Skin of body (tissue), 3 donors: Measurements from ENCODE around the gene EIF4ENIF1. TPM values are rescaled to one million over a fixed set of nuclear protein-coding genes. Genes with fewer than 3 reads are reported as not detected.
"Not testable (repeated sequence)": the region's sequence is repeated elsewhere in the genome, so short reads cannot be mapped to it uniquely, and the experiment has no call there.

Source experiments
- DNase-seq: peaks from one replicate; lab custom pipeline; 2025; lab: John Stamatoyannopoulos, UW
- small RNA-seq: library from RNA; depleted of rRNA; stranded (forward); fragments of <200 nt; gene quantifications from one replicate; pipeline ENCODE3, GENCODE V24; 2014; ENCODE audit warnings: low replicate concordance
- total RNA-seq: library from RNA; depleted of rRNA; stranded (reverse); fragments of >200 nt; gene quantifications from one replicate; pipeline ENCODE4 v1.2.3, GENCODE V29; 2014

The EIF4ENIF1 gene
- total RNA-seq, 1 donor from 2014 or later, result 10.5 TPM

- DNase-seq, result no peak
Observed at GRCh38 chr22:31442768-31443489, 46.7 kb downstream of the EIF4ENIF1 start.

GRCh38 chr22:31441652-31442051, 48.0 kb downstream of the EIF4ENIF1 start:
- DNase-seq, result no peak

GRCh38 chr22:31440681-31441080, 49.0 kb downstream of the EIF4ENIF1 start:
- DNase-seq, result no peak

- no peak for DNase-seq
Observed at GRCh38 chr22:31439808-31440207, 49.8 kb downstream of the EIF4ENIF1 start.

- DNase-seq, result no peak
Observed at GRCh38 chr22:31436132-31436531, 53.5 kb downstream of the EIF4ENIF1 start.

- DNase-seq, result no peak
Observed at GRCh38 chr22:31431950-31432349, 57.7 kb downstream of the EIF4ENIF1 start.

- DNase-seq, result no peak
Observed at GRCh38 chr22:31425331-31426050, 64.2 kb downstream of the EIF4ENIF1 start.

GRCh38 chr22:31402350-31402749, 87.3 kb downstream of the EIF4ENIF1 start:
- not testable (repeated sequence) for DNase-seq

- DNase-seq, result peak; percentile 33
Observed at GRCh38 chr22:31400023-31400397, 89.6 kb downstream of the EIF4ENIF1 start.

GRCh38 chr22:31399211-31400022, 90.2 kb downstream of the EIF4ENIF1 start, which contains the start of gene DRG1:
Gene DRG1, plus strand, starts transcription at chr22:31399604. Its CDS starts 80 bp downstream, at chr22:31399684.
- peak; percentile 95 for DNase-seq

- DNase-seq, result no peak
Observed at GRCh38 chr22:31398231-31398630, 91.4 kb downstream of the EIF4ENIF1 start.

- no peak for DNase-seq
Observed at GRCh38 chr22:31394326-31394725, 95.3 kb downstream of the EIF4ENIF1 start.

GRCh38 chr22:31393893-31394292, 95.7 kb downstream of the EIF4ENIF1 start:
- no peak for DNase-seq

Small RNA genes lying within 50 kb of the gene (small RNA-seq; reads per million reads assigned to genes)
- gene AL096701.2 (not detected), gene RNU6-28P (not detected)

Other genes starting within 250 kb of the EIF4ENIF1 start
- gene PIK3IP1, start 197.4 kb downstream of the EIF4ENIF1 start, total RNA-seq, result 14.9 TPM
- gene PATZ1, start 143.5 kb downstream of the EIF4ENIF1 start, total RNA-seq, result 10.8 TPM
- 66.0 TPM for gene DRG1, start 90.2 kb downstream of the EIF4ENIF1 start, total RNA-seq
- gene SFI1, start 6.7 kb upstream of the EIF4ENIF1 start, total RNA-seq, result 20.3 TPM
- 15.6 TPM for gene PISD, start 172.4 kb upstream of the EIF4ENIF1 start, total RNA-seq